HG03558 (cell line): ENCODE measurements around the gene LDLRAP1.

ENCODE experiments used
- ATAC-seq: cut with Tn5 transposase; IDR thresholded peaks from one replicate; pipeline ENCODE4 v1.9.1; 2021; ENCODE audit warnings: moderate number of reproducible peaks; ENCODE audit not compliant: unreplicated experiment; ENCODE audit errors: extremely low read depth

LDLRAP1 gene

GRCh38 chr1:25618433-25618808, 75.0 kb downstream of the LDLRAP1 start:
- no peak for ATAC-seq
